K562 (cell line): ENCODE data around the gene SPDEF. TPM values are rescaled to one million over a fixed set of nuclear protein-coding genes. Genes with fewer than 3 reads are reported as not detected.
A peak's percentile ranks its signal among the peaks of the same experiment; 100 is the strongest.

Experiments
- ATAC-seq: fragments of 200-7000 bp; cut with Tn5 transposase; 3 replicates; pipeline ENCODE4 v1.9.1; 2020; ENCODE audit warnings: moderate library complexity
- BruUV-seq: library from RNA; stranded (reverse); fragments of 400-500 nt; replicated peaks from 2 replicates; lab custom pipeline; 2021; lab: Mats Ljungman, UMichigan
- CTCF ChIA-PET: fragments of 300-600 bp; formaldehyde crosslinking; extraction: SDS; loops from one replicate; lab custom pipeline; 2021; ENCODE audit warnings: low intra/inter-chr PET ratio; lab: Yijun Ruan, JAX
- POLR2A ChIA-PET: fragments of 300-600, 350-650 bp; sonication (Branson Sonifier 250); formaldehyde crosslinking; extraction: SDS; loops from one replicate; lab custom pipeline; 2021; ENCODE audit warnings: antibody characterized with exemption, inconsistent platforms; lab: Yijun Ruan, JAX
- DNase-seq, 4 experiments: peaks; one replicate each; pipeline versions ENCODE4 v3.0.0 to v3.0.0-alpha.2; 2011 to 2018; ENCODE audit warnings: low spot score in 3 of 4, mixed read lengths in 3 of 4; ENCODE audit errors: extremely low read depth in 1 of 4
- FAIRE-seq: peaks from 2 replicates; lab custom pipeline; 2011; peaks lifted over from hg19 to GRCh38; lab: Jason Lieb, UNC
- H2AFZ ChIP-seq: 2 replicates; pipeline ENCODE4 v1.6.0; 2011; ENCODE audit warnings: low read depth, low read length, control low read depth, inconsistent platforms
- H3K27ac ChIP-seq: fragments of 200-600 bp; 3 replicates; pipeline ENCODE4 v1.8.0; 2011; ENCODE audit warnings: low read depth, mild to moderate bottlenecking, control low read depth, inconsistent platforms, low read length, moderate library complexity, mixed read lengths; ENCODE audit errors: extremely low read depth
- H3K27me3 ChIP-seq, 2 experiments: fragments of 300-600 bp in 1 of 2; 2 replicates in 1 of 2; 3 replicates in 1 of 2; pipeline versions ENCODE4 v1.6.0 to v1.8.0; 2011; ENCODE audit warnings: inconsistent platforms in 2 of 2, low read length in 2 of 2, mild to moderate bottlenecking in 1 of 2, mixed read lengths in 1 of 2, moderate library complexity in 1 of 2; ENCODE audit not compliant: control insufficient read depth in 2 of 2, insufficient read depth in 2 of 2
- H3K36me3 ChIP-seq: fragments of 300-600 bp; 3 replicates; pipeline ENCODE4 v1.8.0; 2011; ENCODE audit warnings: mild to moderate bottlenecking, low read length, inconsistent platforms; ENCODE audit not compliant: control insufficient read depth, insufficient read depth
- H3K4me1 ChIP-seq, 2 experiments: fragments of 200-600 bp in 1 of 2; replicated peaks in 1 of 2; 2 replicates in 1 of 2; 3 replicates in 1 of 2; pipeline versions ENCODE4 v1.5.1 to v1.8.0; 2011; ENCODE audit warnings: inconsistent platforms in 2 of 2, low read length in 2 of 2, mild to moderate bottlenecking in 1 of 2, mixed read lengths in 1 of 2, moderate library complexity in 1 of 2; ENCODE audit not compliant: control insufficient read depth in 2 of 2, insufficient read depth in 2 of 2
- H3K4me2 ChIP-seq: 2 replicates; pipeline ENCODE4 v1.6.1; 2011; ENCODE audit warnings: low read length, control low read depth, inconsistent platforms, mixed read lengths; ENCODE audit not compliant: insufficient read depth
- H3K4me3 ChIP-seq: fragments of 200-600 bp; sonication (generic), shearing (Covaris generic); 2 replicates; pipeline ENCODE4 v1.5.1; 2016; ENCODE audit warnings: control low read depth, inconsistent platforms
- H3K79me2 ChIP-seq: fragments of 200-600 bp; 3 replicates; pipeline ENCODE4 v1.8.0; 2011; ENCODE audit warnings: low read length, inconsistent platforms; ENCODE audit not compliant: control insufficient read depth, insufficient read depth
- H3K9ac ChIP-seq, 2 experiments: 2 replicates each; pipeline versions ENCODE4 v1.6.0 to v1.6.1; 2011; ENCODE audit warnings: low read depth in 2 of 2, low read length in 2 of 2, control low read depth in 1 of 2, inconsistent platforms in 1 of 2, mild to moderate bottlenecking in 1 of 2, mixed read lengths in 1 of 2; ENCODE audit not compliant: insufficient read depth in 1 of 2
- H3K9me1 ChIP-seq: one replicate; pipeline ENCODE4 v1.6.0; 2011; ENCODE audit warnings: inconsistent platforms, mild to moderate bottlenecking, low read length, moderate library complexity; ENCODE audit not compliant: control insufficient read depth, insufficient read depth
- H3K9me3 ChIP-seq: replicated peaks from 2 replicates; pipeline ENCODE4 v1.5.1; 2011; ENCODE audit warnings: low read depth, low read length, inconsistent platforms; ENCODE audit not compliant: control insufficient read depth, insufficient read depth
- H4K20me1 ChIP-seq: replicated peaks from 2 replicates; pipeline ENCODE4 v1.6.1; 2011; ENCODE audit warnings: low read length, inconsistent platforms, mixed read lengths; ENCODE audit not compliant: control insufficient read depth, insufficient read depth
- C11orf30 ChIP-seq: fragments of 450-650 bp; IDR thresholded peaks from 2 replicates; pipeline ENCODE4 v1.6.1; 2016; ENCODE audit warnings: low read depth, mild to moderate bottlenecking
- ESRRB ChIP-seq: fragments of 250-450 bp; sonication (Bioruptor Pico); IDR thresholded peaks from 2 replicates; pipeline ENCODE4 v1.5.0; 2020; ENCODE audit warnings: mild to moderate bottlenecking, moderate library complexity, borderline replicate concordance
- MAFK ChIP-seq: IDR thresholded peaks from 2 replicates; pipeline ENCODE4 v1.6.1; 2011; ENCODE audit warnings: low read length, improper control_type of control experiment
- THRAP3 ChIP-seq: fragments of 450-650 bp; IDR thresholded peaks from 2 replicates; pipeline ENCODE4 v1.6.1; 2016; ENCODE audit warnings: mild to moderate bottlenecking, inconsistent platforms, borderline replicate concordance
- ZNF24 ChIP-seq: fragments of 450-650 bp; IDR thresholded peaks from 2 replicates; pipeline ENCODE4 v1.6.1; 2016
- ZNF316 ChIP-seq: fragments of 450-650 bp; IDR thresholded peaks from 2 replicates; pipeline ENCODE4 v1.6.1; 2016
- ZNF318 ChIP-seq, 2 experiments: fragments of 450-650 bp; IDR thresholded peaks; 2 replicates each; pipeline ENCODE4 v1.6.1; 2016; ENCODE audit warnings: mild to moderate bottlenecking in 2 of 2, borderline replicate concordance in 1 of 2, low read depth in 1 of 2, moderate library complexity in 1 of 2
- ZNF395 ChIP-seq: fragments of 200-800 bp; sonication (Bioruptor generic); IDR thresholded peaks from 2 replicates; pipeline ENCODE4 v1.6.1; 2017; ENCODE audit warnings: missing genetic modification characterization, missing compliant biosample characterization
- WGBS: fragments of 100-300 bp; shearing (Covaris generic); methylation state at CpG from one replicate; pipeline ENCODE4 v1.1.6; 2016; ENCODE audit warnings: low coverage, mixed read lengths; ENCODE audit not compliant: insufficient coverage; ENCODE audit errors: missing lambda C conversion rate; 5-methylcytosine and 5-hydroxymethylcytosine counted together
- in situ Hi-C: fragments of 300-500 bp; cut with MboI; formaldehyde crosslinking; loops from 4 replicates; pipeline ENCODE4 v1.15.0; 2018; ENCODE audit warnings: inconsistent platforms, mixed read lengths
- intact Hi-C: fragments of 100-400 bp; cut with micrococcal nuclease; formaldehyde crosslinking; loops from 2 replicates; pipeline ENCODE4 v1.14.2; 2022
- polyA plus RNA-seq, 8 experiments: library from polyadenylated mRNA; depleted of rRNA in 4 of 8; stranded (reverse) in 5 of 8; unstranded in 3 of 8; fragments of >200 nt; fragmentation: Nextera tagmentation in 2 of 8; fragmentation: Illumina TruSeq in 1 of 8; extraction: Ambion mirVana in 2 of 8; extraction: Trizol in 1 of 8; gene quantifications; 2 replicates each; pipeline versions ENCODE4 v1.2.1 to v1.2.3, GENCODE V29; 2011 to 2014; ENCODE audit warnings: inconsistent platforms in 1 of 8, missing spikeins in 1 of 8
- total RNA-seq, 7 experiments: library from RNA; depleted of rRNA in 6 of 7; stranded (reverse); fragments of >200 nt in 6 of 7; fragmentation: Illumina TruSeq in 2 of 7; extraction: Trizol in 2 of 7; gene quantifications; 2 replicates each; pipeline versions ENCODE4 v1.2.1 to v1.2.3, GENCODE V29; 2011 to 2021; ENCODE audit warnings: low replicate concordance in 1 of 7
- TF ChIP-seq, protein P1 (sequence below): sonication (generic); formaldehyde crosslinking; IDR thresholded peaks from 2 replicates; pipeline ENCODE4 v1.8.1; 2022; ENCODE audit warnings: missing genetic modification reagents

The SPDEF gene
- total and polyA plus RNA-seq, 9 of the 15 experiments (the other 6 are each of a cell fraction or from before 2014, with no cell fraction given), result 0.04 to 0.12 (median 0.11) TPM; not detected in 5

GRCh38 chr6:34593701-34594100, 37.6 kb upstream of the SPDEF start (continued):
- TF ChIP-seq, protein P1, sequence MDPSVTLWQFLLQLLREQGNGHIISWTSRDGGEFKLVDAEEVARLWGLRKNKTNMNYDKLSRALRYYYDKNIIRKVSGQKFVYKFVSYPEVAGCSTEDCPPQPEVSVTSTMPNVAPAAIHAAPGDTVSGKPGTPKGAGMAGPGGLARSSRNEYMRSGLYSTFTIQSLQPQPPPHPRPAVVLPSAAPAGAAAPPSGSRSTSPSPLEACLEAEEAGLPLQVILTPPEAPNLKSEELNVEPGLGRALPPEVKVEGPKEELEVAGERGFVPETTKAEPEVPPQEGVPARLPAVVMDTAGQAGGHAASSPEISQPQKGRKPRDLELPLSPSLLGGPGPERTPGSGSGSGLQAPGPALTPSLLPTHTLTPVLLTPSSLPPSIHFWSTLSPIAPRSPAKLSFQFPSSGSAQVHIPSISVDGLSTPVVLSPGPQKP (CRISPR knock-in tag), result no peak
- TF ChIP-seq ESRRB (CRISPR knock-in tag), result no peak
- TF ChIP-seq ZNF395 (CRISPR knock-in tag), result no peak
- TF ChIP-seq ZNF24, result no peak

DNA sequence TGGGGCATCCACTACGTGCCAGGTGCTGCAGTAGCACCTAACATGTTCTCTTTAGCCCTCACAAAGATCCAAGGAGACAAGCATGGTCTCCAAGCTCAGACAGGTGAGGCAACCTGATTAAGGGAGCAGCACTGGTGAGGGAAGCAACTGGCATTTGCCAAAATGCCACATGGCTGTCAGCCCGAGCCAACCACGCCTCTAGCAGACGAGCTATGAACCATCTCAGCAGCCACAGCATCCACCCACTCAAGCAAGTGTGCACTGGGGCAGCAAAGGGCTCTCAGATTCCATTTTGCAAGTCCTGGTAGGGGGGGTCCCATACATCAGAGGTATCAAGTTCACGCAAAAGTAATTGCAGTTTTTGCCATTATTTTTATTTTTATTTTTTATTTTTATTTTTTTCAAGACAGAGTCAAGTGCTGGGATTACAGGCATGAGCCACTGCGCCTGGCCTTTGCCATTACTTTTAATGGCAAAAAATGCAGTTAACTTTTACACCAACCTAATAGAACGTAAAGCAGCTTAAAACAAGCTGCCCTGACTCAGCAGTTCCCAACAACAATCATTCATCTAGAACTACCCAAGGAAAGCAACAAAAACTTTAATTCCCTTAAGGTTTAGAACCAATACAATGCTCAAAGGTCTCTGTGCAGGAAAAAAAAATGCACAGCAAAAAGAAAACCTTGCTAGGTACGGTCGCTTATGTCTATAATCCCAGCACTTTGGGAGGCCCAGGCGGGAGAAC, 36.3 kb upstream of the SPDEF start:
- H3K4me3 ChIP-seq, result no peak overlapping the region
- POLR2A ChIA-PET, result interaction anchor here (0.9 to 2.6 kb wide), 7 partner anchors 8 to 280 kb away, joined by 3 to 14 read pairs (median 5); partner anchors contain the start of gene BLTP3A
- H3K9ac ChIP-seq, result peak overlapping the region in 1 of 2 experiments; percentile 0; a peak in 1 of 4 replicates
- no peak for DNase-seq
- H3K4me2 ChIP-seq, result no peak overlapping the region
- H3K9me3 ChIP-seq, result no peaks in the 10 kb centered on the region
- H3K4me1 ChIP-seq, result peaks cover 3 to 4% of the 10 kb centered on the region in 2 experiments; a peak in 2 of 5 replicates
- peak; percentile 37 for FAIRE-seq
- no peak for ATAC-seq
- peaks cover 52% of the 10 kb centered on the region for H3K79me2 ChIP-seq
- in situ Hi-C loops, result no loop called here
- H3K27me3 ChIP-seq, result no peaks in the 10 kb centered on the region
- intact Hi-C loops, result no loop called here
- H3K27ac ChIP-seq, result no peak overlapping the region
- WGBS, result 94% methylated on average over 9 of the region's 10 CpGs
- CTCF ChIA-PET, result no interaction called here
- no peak overlapping the region for H2AFZ ChIP-seq
- BruUV-seq, result no TSS peak
- peaks cover 60% of the 10 kb centered on the region for H3K36me3 ChIP-seq
- peaks cover 18% of the 10 kb centered on the region for H4K20me1 ChIP-seq
- no peaks in the 10 kb centered on the region for H3K9me1 ChIP-seq
- TF ChIP-seq THRAP3, result no peak
- TF ChIP-seq ZNF316, result peak; percentile 94
- peak; percentile 47; the same call in 1 of the 2 replicates for TF ChIP-seq MAFK
- peak; percentile 82 for TF ChIP-seq C11orf30
- TF ChIP-seq ZNF318 (IDR thresholded peaks at IDR 0.05; ENCODE audit: borderline replicate concordance in 1 of 2, low read depth in 1 of 2), result no peak
